HG03521 (cell line): Measurements from ENCODE around the gene SPAM1.
"Not testable (repeated sequence)": the region's sequence is repeated elsewhere in the genome, so short reads cannot be mapped to it uniquely, and the experiment has no call there.

ENCODE experiments used
- ATAC-seq: cut with Tn5 transposase; IDR thresholded peaks from one replicate; pipeline ENCODE4 v1.9.1; 2021; ENCODE audit warnings: mild to moderate bottlenecking, moderate library complexity; ENCODE audit not compliant: unreplicated experiment

SPAM1 gene, protein sequence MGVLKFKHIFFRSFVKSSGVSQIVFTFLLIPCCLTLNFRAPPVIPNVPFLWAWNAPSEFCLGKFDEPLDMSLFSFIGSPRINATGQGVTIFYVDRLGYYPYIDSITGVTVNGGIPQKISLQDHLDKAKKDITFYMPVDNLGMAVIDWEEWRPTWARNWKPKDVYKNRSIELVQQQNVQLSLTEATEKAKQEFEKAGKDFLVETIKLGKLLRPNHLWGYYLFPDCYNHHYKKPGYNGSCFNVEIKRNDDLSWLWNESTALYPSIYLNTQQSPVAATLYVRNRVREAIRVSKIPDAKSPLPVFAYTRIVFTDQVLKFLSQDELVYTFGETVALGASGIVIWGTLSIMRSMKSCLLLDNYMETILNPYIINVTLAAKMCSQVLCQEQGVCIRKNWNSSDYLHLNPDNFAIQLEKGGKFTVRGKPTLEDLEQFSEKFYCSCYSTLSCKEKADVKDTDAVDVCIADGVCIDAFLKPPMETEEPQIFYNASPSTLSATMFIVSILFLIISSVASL

DNA sequence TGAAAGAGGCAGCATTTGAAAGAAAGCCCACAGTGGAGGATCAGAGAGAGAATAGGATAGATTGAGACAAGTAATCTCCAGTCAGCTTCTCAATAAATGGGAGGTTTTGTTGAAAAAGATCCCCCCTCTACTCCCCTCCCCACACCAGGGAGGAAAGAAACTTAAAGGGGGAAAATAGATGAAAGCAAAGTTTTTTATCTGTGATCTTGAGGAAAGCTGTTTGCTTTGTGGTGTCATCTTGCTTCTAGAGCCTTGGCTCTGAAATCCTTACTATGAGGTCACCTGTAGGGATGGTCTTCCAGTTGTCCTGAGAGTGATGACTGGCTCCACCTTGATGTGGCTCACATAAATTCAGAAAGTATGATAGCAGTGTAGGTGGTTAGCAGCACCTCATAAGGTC is at the start of gene SPAM1:
Gene SPAM1, plus strand, starts transcription at position 301 of the 400 bp plus-strand sequence. CDS start 28,330 bp downstream, outside the sequence.
- ATAC-seq = no peak

DNA sequence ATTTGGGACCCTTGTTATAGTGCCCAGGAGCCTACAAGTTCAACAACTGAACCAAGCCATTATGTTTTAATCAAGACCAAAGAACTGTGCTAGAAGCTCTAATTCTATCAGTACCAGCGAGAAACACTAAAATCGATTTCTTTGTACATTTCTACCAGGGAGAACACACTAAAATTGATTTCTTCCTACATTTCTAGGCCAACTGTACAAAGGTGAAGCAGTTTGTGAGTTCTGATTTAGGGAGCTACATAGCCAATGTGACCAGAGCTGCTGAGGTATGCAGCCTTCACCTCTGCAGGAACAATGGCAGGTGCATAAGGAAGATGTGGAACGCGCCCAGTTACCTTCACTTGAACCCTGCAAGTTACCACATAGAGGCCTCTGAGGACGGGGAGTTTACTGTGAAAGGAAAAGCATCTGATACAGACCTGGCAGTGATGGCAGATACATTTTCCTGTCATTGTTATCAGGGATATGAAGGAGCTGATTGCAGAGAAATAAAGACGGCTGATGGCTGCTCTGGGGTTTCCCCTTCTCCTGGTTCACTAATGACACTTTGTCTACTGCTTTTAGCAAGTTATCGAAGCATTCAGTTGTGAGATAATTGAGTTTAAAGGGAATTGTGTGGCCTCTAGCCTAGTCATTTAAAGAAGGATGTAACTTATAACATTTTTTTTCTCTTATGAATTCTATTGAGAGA is 48.3 kb upstream of the SPAM1 start:
- ATAC-seq = no peak

GRCh38 chr7:123879628-123880027 is 45.4 kb upstream of the SPAM1 start:
- ATAC-seq = no peak

DNA sequence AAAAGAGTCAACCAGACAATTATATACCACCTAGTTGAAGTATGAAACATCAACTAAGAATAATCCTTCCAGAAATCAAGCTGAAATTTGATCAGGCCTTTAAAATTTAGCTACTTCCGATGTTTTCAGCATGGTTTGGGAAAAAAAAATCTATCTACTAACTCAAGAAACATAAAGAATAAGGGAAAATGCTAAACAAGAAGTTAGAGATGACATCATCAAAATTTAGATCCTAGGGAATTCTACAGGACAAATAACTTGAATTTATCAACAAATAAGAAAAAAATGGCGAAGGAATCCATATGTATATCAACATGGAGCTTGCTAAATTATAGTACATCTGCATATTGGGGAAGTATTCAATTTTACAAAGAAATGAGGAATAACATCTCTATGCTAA is 43.7 kb upstream of the SPAM1 start:
- ATAC-seq = no peak

GRCh38 chr7:123883154-123883553 is 41.9 kb upstream of the SPAM1 start:
- ATAC-seq = no peak

DNA sequence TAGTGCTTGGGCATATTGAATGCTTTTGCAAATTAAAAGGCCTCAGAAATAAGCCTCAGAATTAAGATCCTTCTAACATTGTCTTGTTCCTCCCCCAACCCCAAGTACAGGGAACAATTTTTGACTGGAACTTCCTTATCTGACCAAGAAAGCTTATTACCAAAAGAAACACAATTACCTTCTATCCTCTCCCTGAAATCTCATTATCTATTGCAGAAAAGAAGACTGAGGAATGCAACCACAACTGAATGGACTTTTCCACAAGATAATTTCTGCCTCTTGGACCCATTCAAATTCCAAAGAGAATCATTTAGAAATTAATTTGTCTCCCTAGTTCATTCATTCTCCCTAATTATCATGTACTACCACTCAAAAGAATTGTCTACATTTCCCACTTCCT is 36.8 kb upstream of the SPAM1 start:
- ATAC-seq = no peak

DNA sequence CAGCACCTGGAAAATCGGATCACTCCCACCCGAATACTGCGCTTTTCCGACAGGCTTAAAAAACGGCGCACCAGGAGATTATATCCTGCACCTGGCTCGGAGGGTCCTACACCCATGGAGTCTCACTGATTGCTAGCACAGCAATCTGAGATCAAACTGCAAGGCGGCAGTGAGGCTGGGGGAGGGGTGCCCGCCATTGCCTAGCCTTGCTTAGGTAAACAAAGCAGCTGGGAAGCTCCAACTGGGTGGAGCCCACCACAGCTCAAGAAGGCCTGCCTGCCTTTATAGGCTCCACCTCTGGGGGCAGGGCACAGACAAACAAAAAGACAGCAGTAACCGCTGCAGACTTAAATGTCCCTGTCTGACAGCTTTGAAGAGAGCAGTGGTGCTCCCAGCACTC is 30.3 kb upstream of the SPAM1 start:
- ATAC-seq = not testable (repeated sequence)

DNA sequence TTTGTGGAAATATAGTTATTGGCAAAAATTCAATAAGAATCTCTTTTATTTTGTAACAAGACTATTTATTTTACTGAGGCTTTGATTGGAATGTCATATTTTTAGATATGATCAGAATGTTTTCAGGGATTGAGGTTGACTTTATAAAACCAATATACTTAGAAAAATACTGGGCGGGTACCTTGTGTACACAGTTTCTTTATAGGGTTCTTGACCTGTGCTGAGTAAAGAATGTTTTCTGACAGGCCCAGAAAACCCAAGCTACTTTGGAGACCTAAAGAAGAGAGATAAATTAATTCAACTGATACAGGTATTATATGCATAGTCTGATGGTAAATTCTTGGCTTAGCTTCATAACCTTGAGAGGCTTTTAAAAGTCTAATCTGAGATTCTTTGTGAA is 23.9 kb upstream of the SPAM1 start:
- ATAC-seq = no peak

GRCh38 chr7:123905714-123906113 is 19.3 kb upstream of the SPAM1 start:
- ATAC-seq = no peak

DNA sequence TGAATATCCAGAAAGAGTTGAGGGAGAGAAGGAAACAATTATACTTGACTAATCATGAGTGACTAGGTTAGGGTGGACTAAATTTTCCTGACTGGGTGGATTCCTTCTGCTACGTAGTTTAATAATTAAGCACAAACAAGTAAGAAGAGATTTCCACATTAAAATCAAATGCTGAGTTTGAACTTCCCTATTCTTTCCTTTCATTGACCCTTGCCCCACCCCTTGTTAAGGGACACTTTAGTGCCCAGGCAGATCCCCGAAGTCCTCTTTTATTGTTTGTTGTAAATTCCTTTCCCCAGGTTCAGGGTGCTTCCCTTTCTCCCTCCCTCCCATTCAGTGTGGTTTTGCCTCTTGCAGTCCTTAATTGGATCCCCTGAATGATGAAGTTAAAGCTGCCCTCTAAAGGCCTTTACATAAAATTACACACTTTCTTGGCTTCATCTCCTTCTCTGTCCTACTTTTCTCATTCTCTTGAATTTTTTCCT is 8.8 kb upstream of the SPAM1 start:
- no peak for ATAC-seq

DNA sequence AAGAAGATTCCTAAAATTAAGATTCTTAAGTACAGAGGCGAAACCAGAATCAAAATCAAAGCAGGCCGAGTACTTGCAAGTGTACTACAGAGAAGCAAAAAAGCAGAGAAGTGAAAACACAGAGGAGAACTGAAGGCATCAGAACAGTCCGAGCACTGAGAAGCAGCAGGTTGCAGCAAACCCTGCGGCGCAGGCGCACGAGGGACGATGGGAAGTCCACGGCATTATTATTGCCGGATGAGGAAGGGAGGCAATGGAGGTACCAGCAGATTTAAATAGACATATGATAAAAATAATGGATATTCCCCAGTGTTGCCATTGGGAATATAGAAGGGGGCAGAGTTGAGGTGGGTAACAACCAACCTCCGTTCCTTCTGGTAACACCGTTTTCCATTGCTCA is 7.2 kb upstream of the SPAM1 start:
- no peak for ATAC-seq

- ATAC-seq = no peak
Observed at GRCh38 chr7:123918309-123918708, 6.7 kb upstream of the SPAM1 start.

DNA sequence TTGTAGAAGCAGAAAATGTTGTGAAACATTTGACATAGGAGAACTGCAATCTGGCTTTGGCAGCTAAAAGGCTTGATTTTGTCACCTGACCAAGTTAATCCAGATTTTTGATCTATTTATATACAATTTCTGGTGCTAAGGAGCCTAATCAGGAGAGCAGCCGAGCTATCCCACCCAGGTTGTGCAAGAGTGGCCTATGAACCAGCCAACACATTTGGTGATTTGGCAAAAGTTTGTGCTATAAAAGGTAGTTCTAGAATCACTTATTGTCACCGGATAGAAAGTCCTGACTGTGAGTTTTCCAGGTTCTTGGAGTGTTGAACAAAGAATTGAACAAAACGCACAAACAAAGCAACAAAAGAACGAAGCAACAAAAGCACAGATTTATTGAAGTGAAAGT is 1.4 kb upstream of the SPAM1 start:
- ATAC-seq = no peak

DNA sequence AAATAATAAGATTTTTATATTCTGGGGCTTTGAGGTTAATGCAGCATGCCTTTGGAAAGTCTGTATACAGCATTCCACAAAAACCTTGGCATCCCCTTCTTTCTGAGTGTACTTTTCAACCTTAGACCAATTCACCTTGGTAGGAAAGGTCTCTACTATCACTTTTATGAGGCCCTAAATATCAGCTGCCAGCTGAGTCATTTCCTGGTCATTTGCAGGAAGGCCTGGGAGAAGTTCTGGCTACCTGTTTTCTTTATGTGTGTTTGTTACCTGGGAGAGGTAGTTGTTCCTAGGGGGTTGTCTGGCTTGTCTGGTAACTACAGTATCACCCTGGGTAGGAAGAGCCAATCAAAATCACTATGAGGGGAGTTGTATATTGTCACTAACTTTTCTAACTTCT is 4.1 kb downstream of the SPAM1 start:
- no peak for ATAC-seq

DNA sequence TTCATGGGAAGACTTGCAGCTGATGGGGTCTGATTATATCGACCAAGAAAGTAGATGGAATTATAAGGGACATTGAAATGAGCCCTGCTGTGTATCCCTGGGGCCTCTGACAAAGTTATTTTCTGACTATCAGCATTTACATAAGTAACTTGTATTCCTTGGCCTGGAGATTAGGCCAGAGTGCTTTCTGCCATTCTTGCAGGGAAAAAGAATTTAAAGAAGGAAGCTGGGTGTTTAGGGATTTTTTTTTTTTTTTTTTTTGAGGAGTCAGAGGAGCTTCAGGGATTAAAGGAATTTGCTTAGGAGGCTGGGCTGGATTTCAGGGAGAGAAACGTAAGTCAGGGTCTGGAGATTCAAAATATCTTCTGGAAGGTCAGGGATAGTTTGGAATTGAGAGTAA is 4.6 kb downstream of the SPAM1 start:
- no peak for ATAC-seq

DNA sequence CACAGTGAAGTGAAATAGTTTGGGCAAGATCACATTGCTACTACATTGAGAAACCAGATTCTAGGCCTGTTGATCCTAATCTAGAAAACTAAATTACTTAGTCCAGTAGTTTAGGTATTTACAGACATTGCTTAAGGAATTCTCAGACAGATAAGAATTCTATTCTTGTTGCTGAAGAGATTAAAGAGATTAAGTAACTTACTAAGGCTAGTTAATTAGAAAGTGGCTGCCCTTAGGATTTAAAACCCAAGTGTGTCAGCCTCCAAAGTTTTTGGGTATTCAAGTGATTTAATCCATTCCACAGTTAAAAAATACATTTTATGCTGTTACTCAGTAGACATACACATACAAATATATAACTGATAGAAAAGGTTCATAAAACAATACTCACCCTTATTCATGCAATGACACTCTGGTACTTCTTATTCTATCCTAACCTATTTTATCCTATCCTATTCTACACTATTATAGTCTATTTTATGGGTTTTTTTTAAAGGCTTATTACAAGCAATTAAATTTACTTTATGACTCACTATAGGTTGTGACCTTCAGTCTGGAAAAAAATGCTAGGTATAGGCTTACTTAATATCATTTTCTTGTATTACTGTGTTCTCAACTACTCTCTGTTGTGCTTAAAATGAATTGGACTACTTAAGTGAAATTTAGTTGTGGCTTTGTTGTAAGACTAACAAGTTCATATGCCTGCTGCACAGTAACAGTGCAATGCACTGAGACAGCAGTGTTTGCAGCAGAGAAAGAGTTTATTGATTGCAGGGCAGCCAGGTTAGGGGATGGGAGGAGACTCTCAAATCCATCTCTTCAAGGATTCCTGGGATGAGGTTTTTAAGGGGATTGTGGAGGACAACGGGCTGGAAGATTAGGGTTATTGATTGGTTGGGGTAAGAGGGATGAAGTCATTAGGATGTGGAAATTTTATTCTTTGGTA is 10.7 kb downstream of the SPAM1 start:
- no peak for ATAC-seq

DNA sequence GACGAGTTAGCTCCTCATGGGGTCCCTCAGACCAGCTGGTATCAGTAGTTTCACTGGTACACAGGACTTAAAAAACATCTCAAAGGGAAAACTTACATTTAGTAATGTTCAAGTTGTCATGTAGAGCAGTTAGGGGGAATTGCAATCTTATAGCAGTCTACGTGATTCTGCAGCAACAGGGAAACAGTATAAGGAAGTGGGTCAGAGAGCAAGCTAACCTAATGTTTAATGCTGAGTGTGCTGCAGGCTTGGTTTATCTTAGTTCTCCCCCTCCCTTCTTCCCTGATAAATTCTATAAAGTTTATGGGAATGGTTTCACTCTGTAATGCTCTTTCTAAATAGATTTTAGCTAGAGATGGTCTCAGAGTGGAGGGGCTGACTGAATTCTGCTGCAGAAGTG is 11.3 kb downstream of the SPAM1 start:
- no peak for ATAC-seq

DNA sequence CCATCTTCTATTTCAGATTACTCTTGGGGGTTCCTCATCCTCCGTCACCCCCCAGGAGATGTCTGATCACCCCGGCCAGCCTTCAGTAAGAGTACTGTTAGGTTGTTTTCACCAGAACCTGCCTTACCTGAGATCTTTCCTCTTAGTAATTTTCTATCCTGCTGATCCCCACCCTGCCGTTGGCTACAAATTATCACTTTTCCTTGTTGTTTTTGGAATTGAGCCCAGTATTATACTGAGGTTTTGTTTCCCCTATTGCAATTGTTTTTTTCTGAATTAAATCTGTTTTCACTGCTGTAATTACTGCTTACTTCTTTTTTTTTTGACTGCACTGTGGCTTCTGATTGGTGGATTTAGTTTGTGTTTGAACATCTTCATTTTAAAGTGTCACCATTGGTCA is 14.7 kb downstream of the SPAM1 start:
- ATAC-seq = no peak

DNA sequence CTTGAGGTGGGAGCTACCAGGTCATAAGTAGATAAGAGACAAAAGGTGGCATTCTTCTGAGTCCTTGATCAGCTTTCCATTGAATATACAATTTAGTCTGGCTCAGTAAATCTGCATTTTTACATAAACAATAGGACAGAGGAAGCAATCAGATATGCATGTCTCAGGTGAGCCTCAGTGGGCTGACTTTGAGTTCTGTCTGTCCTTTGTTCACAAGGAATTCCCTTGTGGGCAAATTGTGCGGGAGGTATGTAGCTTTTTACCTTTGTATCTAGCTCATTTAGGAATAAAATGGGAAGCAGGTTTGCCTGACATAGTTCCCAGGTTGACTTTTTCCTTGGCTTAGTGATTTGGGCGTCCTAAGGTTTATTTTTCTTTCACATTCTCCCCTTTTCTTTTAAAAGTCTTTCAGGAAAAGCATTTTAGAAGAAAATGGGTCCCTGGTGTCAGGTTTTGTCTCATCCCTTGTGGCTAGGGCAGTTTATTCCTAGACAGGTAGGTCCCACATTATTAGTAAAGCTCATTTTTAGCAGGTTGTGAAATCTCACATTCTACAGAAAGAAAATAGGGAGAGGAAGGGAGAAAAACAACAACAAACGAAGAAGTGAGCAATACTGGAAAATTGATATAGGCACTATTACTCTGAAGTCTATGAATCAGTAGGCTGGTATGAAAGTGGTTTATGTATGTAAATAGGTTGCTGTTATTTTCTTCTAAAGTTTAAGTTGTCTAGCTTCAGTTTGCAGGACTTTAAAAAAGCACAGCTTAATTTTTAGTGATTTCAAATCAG is 16.5 kb downstream of the SPAM1 start:
- no peak for ATAC-seq

DNA sequence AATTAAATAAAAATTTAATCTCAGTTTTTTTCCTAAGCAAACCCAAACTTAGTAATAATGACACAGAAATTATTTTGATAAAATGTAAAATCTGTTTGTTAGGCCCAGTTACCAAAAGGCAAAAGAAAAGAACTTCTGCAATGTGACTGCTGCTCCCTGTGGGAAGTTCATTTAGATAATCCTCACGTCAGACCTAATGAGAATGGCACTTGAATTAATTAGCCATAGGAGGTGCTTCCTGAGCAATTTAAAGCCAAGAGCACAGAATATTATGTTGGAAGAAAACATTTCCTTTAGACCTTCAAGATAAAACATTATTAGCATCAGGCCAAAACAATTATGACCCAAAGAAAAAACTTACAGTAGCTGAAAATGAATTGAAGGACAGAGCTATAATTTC is 19.4 kb downstream of the SPAM1 start:
- ATAC-seq = no peak
